HEK293 (cell line): ENCODE results near the gene CRYBG2.

Experiments used
- CTCF ChIA-PET: fragments of 350-600 bp; formaldehyde crosslinking; extraction: SDS; loops from one replicate; lab custom pipeline; 2021; ENCODE audit warnings: antibody characterized with exemption; lab: Yijun Ruan, JAX
- POLR2A ChIA-PET: fragments of 300-600 bp; formaldehyde crosslinking; extraction: SDS; loops from one replicate; lab custom pipeline; 2020; ENCODE audit warnings: antibody characterized with exemption, inconsistent platforms; lab: Yijun Ruan, JAX
- H3K27ac ChIP-seq: fragments of 200-500 bp; sonication (Bioruptor generic); 2 replicates; pipeline ENCODE4 v1.5.1; 2014; ENCODE audit warnings: low read depth, low read length, control low read depth, inconsistent platforms; ENCODE audit errors: extremely low read depth
- H3K36me3 ChIP-seq, 2 experiments: fragments of 200-500 bp in 1 of 2; sonication (Bioruptor generic) in 1 of 2; 1 replicate in 1 of 2; 2 replicates in 1 of 2; pipeline ENCODE4 v1.5.1; 2014 to 2017; ENCODE audit warnings: inconsistent platforms in 2 of 2, low read length in 2 of 2; ENCODE audit not compliant: control insufficient read depth in 2 of 2, insufficient read depth in 1 of 2
- H3K4me1 ChIP-seq: fragments of 200-500 bp; sonication (Bioruptor generic); 2 replicates; pipeline ENCODE4 v1.5.1; 2014; ENCODE audit warnings: mild to moderate bottlenecking, low read length, inconsistent platforms; ENCODE audit not compliant: control insufficient read depth, insufficient read depth
- H3K4me3 ChIP-seq: 2 replicates; pipeline ENCODE4 v1.5.1; 2011; ENCODE audit warnings: low read depth, mild to moderate bottlenecking, control low read depth, low read length, moderate library complexity
- H3K9me3 ChIP-seq: fragments of 200-500 bp; sonication (Bioruptor generic); 2 replicates; pipeline ENCODE4 v1.5.1; 2014; ENCODE audit warnings: low read depth, low read length, inconsistent platforms; ENCODE audit not compliant: control insufficient read depth, insufficient read depth
- BCL6B ChIP-seq: fragments of 450-650 bp; formaldehyde crosslinking; IDR thresholded peaks from 2 replicates; pipeline ENCODE4 v1.5.1; 2017; ENCODE audit warnings: missing biosample characterization, missing genetic modification characterization
- GLI4 ChIP-seq: fragments of 450-650 bp; formaldehyde crosslinking; IDR thresholded peaks from 2 replicates; pipeline ENCODE4 v1.5.1; 2016; ENCODE audit warnings: missing biosample characterization, missing genetic modification characterization
- GLIS1 ChIP-seq: fragments of 450-650 bp; formaldehyde crosslinking; IDR thresholded peaks from 2 replicates; pipeline ENCODE4 v1.5.1; 2016; ENCODE audit warnings: missing biosample characterization, missing genetic modification characterization
- HIC1 ChIP-seq: fragments of 450-650 bp; formaldehyde crosslinking; IDR thresholded peaks from 2 replicates; pipeline ENCODE4 v1.5.1; 2016; ENCODE audit warnings: missing biosample characterization, missing genetic modification characterization
- KLF1 ChIP-seq: fragments of 450-650 bp; formaldehyde crosslinking; IDR thresholded peaks from 2 replicates; pipeline ENCODE4 v1.5.1; 2016; ENCODE audit warnings: missing biosample characterization, missing genetic modification characterization
- KLF9 ChIP-seq: fragments of 450-650 bp; formaldehyde crosslinking; IDR thresholded peaks from 2 replicates; pipeline ENCODE4 v1.5.1; 2016; ENCODE audit warnings: missing biosample characterization, missing genetic modification characterization, low read depth
- PRDM10 ChIP-seq: fragments of 450-650 bp; formaldehyde crosslinking; IDR thresholded peaks from 2 replicates; pipeline ENCODE4 v1.5.1; 2016; ENCODE audit warnings: missing biosample characterization, missing genetic modification characterization
- SCRT2 ChIP-seq: fragments of 450-650 bp; formaldehyde crosslinking; IDR thresholded peaks from 2 replicates; pipeline ENCODE4 v1.5.1; 2016; ENCODE audit warnings: missing biosample characterization, missing genetic modification characterization
- SETDB1 ChIP-seq: IDR thresholded peaks from one replicate; pipeline ENCODE4 v1.6.1; 2017; ENCODE audit warnings: mild to moderate bottlenecking, low read length, moderate library complexity, mixed read lengths; ENCODE audit not compliant: insufficient read length
- SP7 ChIP-seq: fragments of 450-650 bp; formaldehyde crosslinking; IDR thresholded peaks from 2 replicates; pipeline ENCODE4 v1.5.1; 2016; ENCODE audit warnings: missing biosample characterization, missing genetic modification characterization
- ZBTB48 ChIP-seq: fragments of 450-650 bp; formaldehyde crosslinking; IDR thresholded peaks from 2 replicates; pipeline ENCODE4 v1.5.1; 2016; ENCODE audit warnings: missing biosample characterization, missing genetic modification characterization
- ZBTB8A ChIP-seq: fragments of 450-650 bp; formaldehyde crosslinking; IDR thresholded peaks from 2 replicates; pipeline ENCODE4 v1.5.1; 2016; ENCODE audit warnings: missing biosample characterization, missing genetic modification characterization
- ZEB2 ChIP-seq: fragments of 450-650 bp; formaldehyde crosslinking; IDR thresholded peaks from 2 replicates; pipeline ENCODE4 v1.5.1; 2016; ENCODE audit warnings: missing biosample characterization, missing genetic modification characterization
- ZNF121 ChIP-seq: fragments of 450-650 bp; formaldehyde crosslinking; IDR thresholded peaks from 2 replicates; pipeline ENCODE4 v1.5.1; 2016; ENCODE audit warnings: missing biosample characterization, missing genetic modification characterization
- ZNF211 ChIP-seq: fragments of 450-650 bp; formaldehyde crosslinking; IDR thresholded peaks from 2 replicates; pipeline ENCODE4 v1.5.1; 2016; ENCODE audit warnings: low read depth, missing biosample characterization, missing genetic modification characterization
- ZNF23 ChIP-seq: fragments of 450-650 bp; formaldehyde crosslinking; IDR thresholded peaks from 2 replicates; pipeline ENCODE4 v1.5.1; 2016; ENCODE audit warnings: missing biosample characterization, missing genetic modification characterization, borderline replicate concordance
- ZNF341 ChIP-seq: fragments of 450-650 bp; formaldehyde crosslinking; IDR thresholded peaks from 2 replicates; pipeline ENCODE4; 2016; ENCODE audit warnings: low read depth, missing biosample characterization, missing genetic modification characterization
- ZNF350 ChIP-seq: fragments of 450-650 bp; formaldehyde crosslinking; IDR thresholded peaks from 2 replicates; pipeline ENCODE4 v1.5.0; 2017; ENCODE audit warnings: missing biosample characterization, mild to moderate bottlenecking, missing genetic modification characterization
- ZNF37A ChIP-seq: fragments of 450-650 bp; IDR thresholded peaks from 2 replicates; pipeline ENCODE4 v1.5.1; 2018; ENCODE audit warnings: missing biosample characterization, missing genetic modification characterization
- ZNF585B ChIP-seq: fragments of 450-650 bp; formaldehyde crosslinking; IDR thresholded peaks from 2 replicates; pipeline ENCODE4 v1.5.1; 2016; ENCODE audit warnings: missing biosample characterization, missing genetic modification characterization
- ZNF701 ChIP-seq: fragments of 450-650 bp; formaldehyde crosslinking; IDR thresholded peaks from 2 replicates; pipeline ENCODE4 v1.5.1; 2016; ENCODE audit warnings: missing biosample characterization, missing genetic modification characterization
- ZNF76 ChIP-seq: fragments of 450-650 bp; formaldehyde crosslinking; IDR thresholded peaks from 2 replicates; pipeline ENCODE4; 2016; ENCODE audit warnings: low read depth, missing biosample characterization, missing genetic modification characterization, borderline replicate concordance
- TF ChIP-seq, protein P1 (sequence below): fragments of 450-650 bp; formaldehyde crosslinking; IDR thresholded peaks from 2 replicates; pipeline ENCODE4 v1.5.1; 2016; ENCODE audit warnings: missing biosample characterization, missing genetic modification characterization
- TF ChIP-seq, protein P2 (sequence below): fragments of 450-650 bp; formaldehyde crosslinking; IDR thresholded peaks from 2 replicates; pipeline ENCODE4 v1.5.1; 2016; ENCODE audit warnings: missing biosample characterization, missing genetic modification characterization
- TF ChIP-seq, protein P3 (sequence below): fragments of 450-650 bp; formaldehyde crosslinking; IDR thresholded peaks from 2 replicates; pipeline ENCODE4 v1.5.1; 2016; ENCODE audit warnings: missing biosample characterization, missing genetic modification characterization
- TF ChIP-seq, protein P4 (sequence below): fragments of 450-650 bp; formaldehyde crosslinking; IDR thresholded peaks from 2 replicates; pipeline ENCODE4 v1.5.1; 2017; ENCODE audit warnings: missing biosample characterization, mild to moderate bottlenecking, missing genetic modification characterization, moderate library complexity

The CRYBG2 gene

DNA sequence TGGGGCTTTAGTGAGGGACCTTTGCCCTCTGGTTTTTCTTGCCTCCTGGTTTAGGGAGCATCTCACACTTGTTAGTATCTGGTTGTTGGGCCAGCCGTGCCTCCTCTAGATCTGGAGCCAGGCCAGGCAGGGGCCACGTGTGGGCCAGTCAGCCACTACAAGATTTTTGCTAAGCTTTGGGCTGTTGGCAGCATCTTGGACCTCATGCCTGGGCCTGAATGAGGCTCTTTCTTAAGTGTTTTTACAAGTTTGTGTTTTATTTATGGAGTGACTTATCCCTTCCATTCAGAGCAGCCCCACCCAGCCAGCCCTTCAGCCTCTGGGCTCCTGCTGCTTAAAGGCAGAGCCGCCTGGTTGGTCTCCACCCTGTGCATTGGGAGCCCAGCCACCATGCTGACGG, 75.6 kb downstream of the CRYBG2 start:
- Histone ChIP-seq H3K27ac (no peak overlapping the region), H3K36me3 (peaks cover 4 to 69% of the 10 kb centered on the region in 2 experiments; a peak in 1 of 3 replicates), H3K9me3 (no peaks in the 10 kb centered on the region), H3K4me3 (no peak overlapping the region), H3K4me1 (0 out of 2 replicates have a peak, but pooled peaks cover 3% of the 10 kb centered on the region)
- ChIA-PET POLR2A (no interaction called here), CTCF (interaction anchor here (0.6 to 5.1 kb wide), 3 partner anchors 43 to 609 kb away, joined by 3 to 50 read pairs (median 6); no protein-coding TSS in a partner anchor)
- TF ChIP-seq ZNF121 (peak; percentile 34; the same call in 1 of the 2 replicates), ZNF701 (tag by site-specific recombination) (no peak), ZNF76 (tag by site-specific recombination) (no peak), ZNF350 (tag by site-specific recombination) (no peak), BCL6B (tag by site-specific recombination) (no peak), ZNF23 (tag by site-specific recombination) (no peak), ZNF211 (no peak), SETDB1 (no peak), HIC1 (tag by site-specific recombination) (no peak), KLF9 (tag by site-specific recombination) (no peak), ZNF37A (tag by site-specific recombination) (no peak), ZNF341 (tag by site-specific recombination) (peak; percentile 38; the same call in 1 of the 2 replicates), SP7 (tag by site-specific recombination) (0 out of 2 replicates have a peak, but pooled peaks have one; percentile 12), ZNF585B (tag by site-specific recombination) (no peak), ZEB2 (tag by site-specific recombination) (0 out of 2 replicates have a peak, but pooled peaks have one; percentile 32), KLF1 (tag by site-specific recombination) (peak; percentile 81), PRDM10 (tag by site-specific recombination) (no peak), ZBTB48 (tag by site-specific recombination) (peak; percentile 82), ZBTB8A (0 out of 2 replicates have a peak, but pooled peaks have one; percentile 31), GLIS1 (peak; percentile 42), SCRT2 (tag by site-specific recombination) (no peak), GLI4 (tag by site-specific recombination) (no peak)
- TF ChIP-seq, protein P1, sequence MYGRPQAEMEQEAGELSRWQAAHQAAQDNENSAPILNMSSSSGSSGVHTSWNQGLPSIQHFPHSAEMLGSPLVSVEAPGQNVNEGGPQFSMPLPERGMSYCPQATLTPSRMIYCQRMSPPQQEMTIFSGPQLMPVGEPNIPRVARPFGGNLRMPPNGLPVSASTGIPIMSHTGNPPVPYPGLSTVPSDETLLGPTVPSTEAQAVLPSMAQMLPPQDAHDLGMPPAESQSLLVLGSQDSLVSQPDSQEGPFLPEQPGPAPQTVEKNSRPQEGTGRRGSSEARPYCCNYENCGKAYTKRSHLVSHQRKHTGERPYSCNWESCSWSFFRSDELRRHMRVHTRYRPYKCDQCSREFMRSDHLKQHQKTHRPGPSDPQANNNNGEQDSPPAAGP (tag by site-specific recombination), result peak; percentile 51; the same call in 1 of the 2 replicates
- TF ChIP-seq, protein P2, sequence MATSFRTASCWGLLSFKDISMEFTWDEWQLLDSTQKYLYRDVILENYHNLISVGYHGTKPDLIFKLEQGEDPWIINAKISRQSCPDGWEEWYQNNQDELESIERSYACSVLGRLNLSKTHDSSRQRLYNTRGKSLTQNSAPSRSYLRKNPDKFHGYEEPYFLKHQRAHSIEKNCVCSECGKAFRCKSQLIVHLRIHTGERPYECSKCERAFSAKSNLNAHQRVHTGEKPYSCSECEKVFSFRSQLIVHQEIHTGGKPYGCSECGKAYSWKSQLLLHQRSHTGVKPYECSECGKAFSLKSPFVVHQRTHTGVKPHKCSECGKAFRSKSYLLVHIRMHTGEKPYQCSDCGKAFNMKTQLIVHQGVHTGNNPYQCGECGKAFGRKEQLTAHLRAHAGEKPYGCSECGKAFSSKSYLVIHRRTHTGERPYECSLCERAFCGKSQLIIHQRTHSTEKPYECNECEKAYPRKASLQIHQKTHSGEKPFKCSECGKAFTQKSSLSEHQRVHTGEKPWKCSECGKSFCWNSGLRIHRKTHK (tag by site-specific recombination), result no peak
- TF ChIP-seq, protein P3, sequence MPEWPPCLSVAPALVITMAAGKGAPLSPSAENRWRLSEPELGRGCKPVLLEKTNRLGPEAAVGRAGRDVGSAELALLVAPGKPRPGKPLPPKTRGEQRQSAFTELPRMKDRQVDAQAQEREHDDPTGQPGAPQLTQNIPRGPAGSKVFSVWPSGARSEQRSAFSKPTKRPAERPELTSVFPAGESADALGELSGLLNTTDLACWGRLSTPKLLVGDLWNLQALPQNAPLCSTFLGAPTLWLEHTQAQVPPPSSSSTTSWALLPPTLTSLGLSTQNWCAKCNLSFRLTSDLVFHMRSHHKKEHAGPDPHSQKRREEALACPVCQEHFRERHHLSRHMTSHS (tag by site-specific recombination), result no peak
- TF ChIP-seq, protein P4, sequence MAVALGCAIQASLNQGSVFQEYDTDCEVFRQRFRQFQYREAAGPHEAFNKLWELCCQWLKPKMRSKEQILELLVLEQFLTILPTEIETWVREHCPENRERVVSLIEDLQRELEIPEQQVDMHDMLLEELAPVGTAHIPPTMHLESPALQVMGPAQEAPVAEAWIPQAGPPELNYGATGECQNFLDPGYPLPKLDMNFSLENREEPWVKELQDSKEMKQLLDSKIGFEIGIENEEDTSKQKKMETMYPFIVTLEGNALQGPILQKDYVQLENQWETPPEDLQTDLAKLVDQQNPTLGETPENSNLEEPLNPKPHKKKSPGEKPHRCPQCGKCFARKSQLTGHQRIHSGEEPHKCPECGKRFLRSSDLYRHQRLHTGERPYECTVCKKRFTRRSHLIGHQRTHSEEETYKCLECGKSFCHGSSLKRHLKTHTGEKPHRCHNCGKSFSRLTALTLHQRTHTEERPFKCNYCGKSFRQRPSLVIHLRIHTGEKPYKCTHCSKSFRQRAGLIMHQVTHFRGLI, result peak; percentile 92
